Activated T-cell treated with anti-CD3 and anti-CD28 coated beads, Interleukin-2, amount 50 U/mL, for 72 hours (primary cell): ENCODE data around the gene DAND5. TPM values are rescaled to one million over a fixed set of nuclear protein-coding genes. Genes with fewer than 3 reads are reported as not detected.

Experiments
- ATAC-seq, 2 donors: fragments of 150-1000 bp; cut with Tn5 transposase; replicated peaks in 1 of 2; 2 replicates each; pipeline ENCODE4 v1.10.0; 2021; ENCODE audit warnings: moderate library complexity in 2 of 2, mild to moderate bottlenecking in 1 of 2
- DNase-seq, 2 donors: peaks; one replicate each; pipeline ENCODE4 v3.0.0; 2021 to 2022; ENCODE audit warnings: mixed read lengths in 1 of 2
- H3K27ac Mint-ChIP-seq: one replicate; pipeline ENCODE4 v1.8.0; 2022; ENCODE audit warnings: mild to moderate bottlenecking, moderate library complexity, mixed read lengths
- H3K27me3 Mint-ChIP-seq: one replicate; pipeline ENCODE4 v1.8.0; 2022; ENCODE audit warnings: low read depth, mixed read lengths
- H3K36me3 Mint-ChIP-seq, 2 donors: one replicate each; pipeline ENCODE4 v1.8.0; 2022; ENCODE audit warnings: mixed read lengths in 2 of 2, mild to moderate bottlenecking in 1 of 2; ENCODE audit not compliant: insufficient read depth in 2 of 2
- H3K4me1 Mint-ChIP-seq: one replicate; pipeline ENCODE4 v1.8.0; 2022; ENCODE audit warnings: low read depth, mixed read lengths
- H3K4me3 Mint-ChIP-seq, 2 donors: one replicate each; pipeline ENCODE4 v1.8.0; 2022; ENCODE audit warnings: mild to moderate bottlenecking in 2 of 2, mixed read lengths in 2 of 2, moderate library complexity in 2 of 2
- H3K9me3 Mint-ChIP-seq, 2 donors: one replicate each; pipeline ENCODE4 v1.8.0; 2022; ENCODE audit warnings: mixed read lengths in 2 of 2
- total RNA-seq, 2 donors: library from RNA; stranded (reverse); gene quantifications; one replicate each; pipeline ENCODE4 v1.2.3, GENCODE V29; 2022

Gene DAND5
- total RNA-seq, 2 donors from 2014 or later: 0.12 to 0.32 TPM

DNA sequence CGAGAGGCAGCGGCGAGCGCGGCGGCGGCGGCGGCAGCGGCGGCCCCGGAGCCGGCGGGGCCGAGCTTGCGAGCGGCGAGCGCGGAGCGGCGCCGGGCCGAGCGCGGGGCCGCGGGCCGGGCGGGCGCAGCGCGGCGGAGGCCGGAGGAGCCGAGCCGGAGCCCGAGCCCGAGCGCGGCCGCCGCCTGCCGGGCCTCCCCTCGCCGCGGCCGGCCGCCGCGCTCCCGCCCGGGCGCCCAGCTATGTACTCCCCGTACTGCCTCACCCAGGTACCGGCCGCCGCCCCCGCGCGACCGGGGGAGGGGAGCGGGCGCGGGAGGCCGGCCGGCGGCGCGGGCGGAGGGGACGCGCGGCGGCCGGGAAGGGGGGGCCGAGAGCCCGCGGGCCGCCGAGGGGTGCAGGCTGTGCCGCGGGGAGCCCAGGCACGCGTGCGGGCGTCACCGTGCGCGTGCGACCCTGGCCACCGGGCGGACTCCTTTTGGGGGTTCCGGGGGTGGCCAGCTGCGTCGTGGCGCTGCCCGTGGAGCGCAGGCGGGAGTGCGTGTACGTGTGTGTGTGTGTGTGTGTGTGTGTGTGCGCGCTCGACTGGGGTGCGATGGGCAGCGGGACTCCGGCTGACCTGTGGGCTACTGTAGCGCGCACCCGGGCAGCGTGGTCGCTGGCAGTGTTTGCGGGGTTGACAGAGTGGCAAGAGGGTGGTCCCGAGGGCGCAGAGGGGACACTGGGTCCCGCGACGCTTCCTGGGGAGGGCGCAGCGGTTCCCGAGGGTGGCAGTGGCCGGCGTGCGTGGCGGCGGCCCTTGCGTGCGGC, 26.4 kb downstream of the DAND5 start:
- Mint-ChIP-seq H3K27me3 (peaks cover 14% of the 10 kb centered on the region), H3K4me1 (peaks cover 7% of the 10 kb centered on the region), H3K27ac (no peak overlapping the region), H3K36me3 (peaks cover 0 to 4% of the 10 kb centered on the region in 2 donors), H3K4me3 (peak overlapping the region; percentile 75 to 91), H3K9me3 (no peaks in the 10 kb centered on the region)
- ATAC-seq (peak; percentile 44 to 45), DNase-seq (no peak)

GRCh38 chr19:12996406-12997094, 27.2 kb downstream of the DAND5 start:
- Mint-ChIP-seq H3K36me3 (peaks cover 0 to 4% of the 10 kb centered on the region in 2 donors), H3K9me3 (no peaks in the 10 kb centered on the region), H3K4me1 (peaks cover 7% of the 10 kb centered on the region), H3K4me3 (peak overlapping the region; percentile 22 to 59), H3K27me3 (peaks cover 14% of the 10 kb centered on the region), H3K27ac (no peak overlapping the region)
- no peak for DNase-seq
- ATAC-seq: no peak

DNA sequence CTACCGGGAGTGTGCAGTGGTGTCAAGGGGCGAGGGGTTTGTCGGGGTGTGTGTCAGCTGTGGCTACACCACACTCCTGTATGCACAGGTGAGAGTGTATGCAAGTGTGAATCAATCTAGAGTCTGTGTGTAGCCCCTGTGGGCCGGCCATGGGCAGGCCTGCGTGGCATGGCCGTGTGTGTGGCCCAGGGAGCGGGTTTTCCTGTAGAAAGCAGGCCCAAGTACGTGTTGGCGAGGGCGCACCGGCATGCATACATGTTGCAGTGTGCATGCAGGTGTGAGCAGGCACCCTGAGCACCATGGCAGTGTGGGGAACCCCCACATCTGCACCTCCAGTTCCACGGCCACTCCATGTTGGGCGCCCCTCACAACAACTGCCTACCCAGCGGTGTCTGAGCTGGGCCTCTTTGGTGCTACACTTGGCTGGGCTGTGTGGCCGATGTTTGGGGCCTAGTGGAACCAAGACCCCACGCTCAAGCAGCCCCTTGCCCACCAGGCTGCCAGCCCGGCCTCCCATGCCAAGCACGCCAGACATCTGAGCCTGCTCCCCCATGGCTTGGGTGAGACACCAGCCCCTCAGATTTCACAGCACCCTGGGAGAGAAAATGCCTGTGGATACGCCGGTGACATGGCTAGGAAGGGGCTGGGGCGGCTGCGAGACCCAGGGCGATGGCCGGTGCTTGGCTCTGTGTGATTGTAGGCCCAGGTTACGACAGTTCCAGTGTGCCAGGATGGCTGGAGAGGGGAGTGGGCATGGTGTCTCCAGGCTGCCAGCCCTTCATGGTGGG, 28.0 kb downstream of the DAND5 start:
- peaks cover 0 to 4% of the 10 kb centered on the region in 2 donors for H3K36me3 Mint-ChIP-seq
- ATAC-seq (no peak), DNase-seq (no peak)
- peaks cover 14% of the 10 kb centered on the region for H3K27me3 Mint-ChIP-seq
- no peaks in the 10 kb centered on the region for H3K9me3 Mint-ChIP-seq
- peak overlapping the region in 1 of 2 donors; percentile 59 for H3K4me3 Mint-ChIP-seq
- H3K4me1 Mint-ChIP-seq: peaks cover 7% of the 10 kb centered on the region
- H3K27ac Mint-ChIP-seq: no peak overlapping the region

DNA sequence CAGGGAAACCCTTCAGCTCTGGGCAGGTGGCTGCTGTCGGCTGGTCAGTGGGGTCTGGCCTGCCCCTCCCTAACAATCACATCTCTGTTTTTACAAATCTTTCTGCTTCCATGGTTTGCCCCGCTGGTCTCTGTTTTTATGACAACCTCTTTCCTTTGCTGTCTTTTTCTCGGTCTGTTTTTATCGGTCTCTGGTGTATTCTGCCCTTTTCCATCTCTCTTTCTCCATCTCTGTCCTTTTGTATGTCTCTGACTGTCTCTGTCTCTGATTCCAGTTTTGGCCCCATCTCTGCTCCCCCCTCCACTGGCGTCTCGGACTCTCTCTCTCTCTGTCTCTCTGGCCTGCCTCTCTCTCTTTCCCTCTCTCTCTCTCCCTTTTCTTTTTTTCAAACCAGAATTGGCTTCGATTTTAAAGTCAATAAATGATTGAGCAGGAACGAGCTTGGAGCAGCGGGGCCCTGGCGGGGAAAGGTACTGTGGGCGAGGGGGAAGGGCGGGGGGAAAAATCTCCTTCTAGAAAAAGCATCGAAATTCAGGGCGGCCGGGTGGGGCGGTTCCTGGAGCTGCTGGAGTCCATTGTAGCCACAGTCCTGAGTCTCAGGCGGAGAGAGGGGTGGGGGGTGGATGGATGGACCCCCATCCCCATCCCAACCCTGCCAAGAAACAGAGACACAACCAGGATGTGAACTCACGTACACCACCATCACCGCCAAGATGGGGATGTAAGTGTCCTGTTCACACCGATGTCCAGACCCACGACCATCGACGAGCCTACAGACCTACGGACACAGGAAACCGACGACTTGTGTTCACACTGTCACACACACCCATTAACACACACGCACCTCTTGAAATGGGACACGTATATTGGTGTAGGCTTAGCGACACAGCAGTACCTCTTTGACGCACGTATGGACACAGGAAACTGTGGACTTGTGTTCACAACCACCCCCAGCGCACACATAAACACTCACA, 28.9 kb downstream of the DAND5 start:
- Mint-ChIP-seq H3K9me3 (no peaks in the 10 kb centered on the region), H3K4me1 (peaks cover 7% of the 10 kb centered on the region), H3K27me3 (peaks cover 14% of the 10 kb centered on the region), H3K36me3 (peaks cover 0 to 4% of the 10 kb centered on the region in 2 donors), H3K27ac (no peak overlapping the region), H3K4me3 (peak overlapping the region in 1 of 2 donors; percentile 19)
- ATAC-seq (no peak), DNase-seq (no peak)

DNA sequence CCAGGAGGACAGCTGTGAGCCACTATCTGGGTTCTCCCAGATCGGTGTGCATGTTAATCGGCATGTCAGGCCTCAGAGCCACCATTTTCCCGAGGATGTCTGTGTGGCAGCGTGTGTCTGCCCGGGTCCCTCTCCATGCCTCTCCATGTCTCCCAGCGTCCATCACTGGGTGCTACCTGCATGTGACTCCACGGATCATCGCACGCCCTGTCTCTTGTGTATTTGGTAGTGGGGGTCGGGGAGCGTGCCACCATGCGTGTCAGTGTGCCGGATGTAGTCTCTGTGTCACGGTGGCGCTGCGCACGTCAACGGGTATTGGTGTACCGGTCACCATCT, 31.8 kb downstream of the DAND5 start:
- no peak for DNase-seq
- no peaks in the 10 kb centered on the region for H3K27me3 Mint-ChIP-seq
- no peaks in the 10 kb centered on the region for H3K36me3 Mint-ChIP-seq
- no peak overlapping the region for H3K27ac Mint-ChIP-seq
- H3K9me3 Mint-ChIP-seq: no peaks in the 10 kb centered on the region
- ATAC-seq: no peak
- no peak overlapping the region for H3K4me3 Mint-ChIP-seq
- H3K4me1 Mint-ChIP-seq: no peaks in the 10 kb centered on the region

DNA sequence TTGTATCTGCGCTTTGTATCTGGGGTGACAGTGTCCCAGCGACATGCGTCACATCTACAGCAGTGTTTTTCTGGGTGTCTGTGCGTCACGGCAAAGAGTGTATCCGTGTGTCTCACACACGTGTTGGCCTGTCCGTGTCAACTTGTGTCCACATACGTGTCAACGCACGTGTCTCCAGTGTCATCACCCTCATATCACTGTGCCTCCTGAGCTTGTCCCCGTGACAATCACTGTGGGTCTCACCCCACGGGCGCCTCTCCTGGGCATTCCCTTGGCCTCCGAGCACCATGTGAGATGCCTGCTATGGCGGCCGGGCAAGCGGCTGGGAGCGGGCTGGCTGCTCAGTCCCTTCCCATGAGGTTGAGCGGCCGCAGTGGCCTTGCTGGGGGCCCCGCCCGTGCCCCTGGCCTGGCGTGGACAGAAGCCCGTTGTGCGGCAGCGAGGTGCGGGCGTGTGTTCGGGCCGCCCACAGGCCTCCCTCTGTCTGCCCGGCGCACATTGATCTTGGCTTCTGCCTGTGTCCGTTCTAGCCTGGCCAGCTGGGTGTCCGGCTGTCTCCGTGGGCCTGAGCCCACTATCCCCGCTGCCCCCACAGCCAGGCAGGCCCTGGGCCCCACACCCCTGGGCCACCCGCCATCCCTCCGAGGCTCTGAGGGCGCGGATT, 32.3 kb downstream of the DAND5 start:
- ATAC-seq (no peak), DNase-seq (no peak)
- no peak overlapping the region for H3K4me3 Mint-ChIP-seq
- H3K36me3 Mint-ChIP-seq: no peaks in the 10 kb centered on the region
- H3K27ac Mint-ChIP-seq: no peak overlapping the region
- no peaks in the 10 kb centered on the region for H3K9me3 Mint-ChIP-seq
- H3K4me1 Mint-ChIP-seq: no peaks in the 10 kb centered on the region
- H3K27me3 Mint-ChIP-seq: no peaks in the 10 kb centered on the region

GRCh38 chr19:13002166-13002898, 33.0 kb downstream of the DAND5 start:
- Mint-ChIP-seq H3K27ac (no peak overlapping the region), H3K4me1 (no peaks in the 10 kb centered on the region), H3K4me3 (no peak overlapping the region), H3K9me3 (no peaks in the 10 kb centered on the region), H3K36me3 (no peaks in the 10 kb centered on the region), H3K27me3 (no peaks in the 10 kb centered on the region)
- no peak for DNase-seq
- no peak for ATAC-seq

GRCh38 chr19:13003081-13003480, 33.7 kb downstream of the DAND5 start:
- ATAC-seq (no peak), DNase-seq (no peak)
- Mint-ChIP-seq H3K9me3 (no peaks in the 10 kb centered on the region), H3K27me3 (no peaks in the 10 kb centered on the region), H3K27ac (no peak overlapping the region), H3K4me1 (no peaks in the 10 kb centered on the region), H3K36me3 (no peaks in the 10 kb centered on the region), H3K4me3 (no peak overlapping the region)

DNA sequence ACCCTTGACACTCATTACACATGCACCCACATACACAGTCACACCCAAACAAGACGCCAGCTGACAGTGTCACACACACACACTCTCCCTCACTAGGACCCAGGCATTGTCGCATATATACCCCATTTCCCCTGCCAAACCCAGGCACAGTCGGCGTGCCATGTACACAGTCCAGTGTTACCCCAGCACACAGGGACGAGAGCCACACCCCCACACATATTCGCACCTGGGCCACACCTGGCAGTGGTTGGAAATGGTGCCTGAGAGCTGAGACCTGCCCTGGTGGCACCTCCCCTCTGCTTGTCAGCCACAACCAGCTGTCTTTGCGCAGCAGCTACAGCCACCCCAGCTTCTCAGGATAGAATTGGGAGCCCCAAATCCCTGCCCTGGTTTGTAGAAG, 34.9 kb downstream of the DAND5 start:
- H3K27me3 Mint-ChIP-seq: peaks cover 7% of the 10 kb centered on the region
- no peaks in the 10 kb centered on the region for H3K36me3 Mint-ChIP-seq
- DNase-seq: no peak
- no peak for ATAC-seq
- H3K27ac Mint-ChIP-seq: no peak overlapping the region
- H3K9me3 Mint-ChIP-seq: no peaks in the 10 kb centered on the region
- no peak overlapping the region for H3K4me3 Mint-ChIP-seq
- H3K4me1 Mint-ChIP-seq: no peaks in the 10 kb centered on the region

DNA sequence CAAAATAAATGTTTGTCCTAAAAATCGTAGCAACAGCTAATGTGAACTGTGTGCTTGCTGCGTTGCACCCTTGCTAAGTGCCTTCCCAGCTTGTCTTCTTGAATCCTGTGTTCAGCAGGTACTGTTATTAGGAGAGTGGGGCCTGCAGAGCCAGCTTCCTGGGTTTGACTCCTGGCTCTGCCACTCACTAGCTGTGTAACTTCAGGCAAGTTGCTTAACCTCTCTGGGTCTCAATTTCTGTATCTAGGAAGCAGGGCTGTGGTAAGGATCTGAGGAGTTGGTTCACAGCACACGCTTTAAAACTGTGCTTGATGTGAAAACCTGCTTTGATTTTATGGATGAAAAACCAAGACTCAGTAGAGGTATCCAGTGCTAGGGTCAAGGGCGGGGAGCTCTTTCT, 35.9 kb downstream of the DAND5 start:
- H3K4me3 Mint-ChIP-seq: no peak overlapping the region
- no peaks in the 10 kb centered on the region for H3K36me3 Mint-ChIP-seq
- H3K27me3 Mint-ChIP-seq: peaks cover 12% of the 10 kb centered on the region
- ATAC-seq: no peak
- no peak for DNase-seq
- H3K9me3 Mint-ChIP-seq: no peaks in the 10 kb centered on the region
- no peaks in the 10 kb centered on the region for H3K4me1 Mint-ChIP-seq
- no peak overlapping the region for H3K27ac Mint-ChIP-seq

DNA sequence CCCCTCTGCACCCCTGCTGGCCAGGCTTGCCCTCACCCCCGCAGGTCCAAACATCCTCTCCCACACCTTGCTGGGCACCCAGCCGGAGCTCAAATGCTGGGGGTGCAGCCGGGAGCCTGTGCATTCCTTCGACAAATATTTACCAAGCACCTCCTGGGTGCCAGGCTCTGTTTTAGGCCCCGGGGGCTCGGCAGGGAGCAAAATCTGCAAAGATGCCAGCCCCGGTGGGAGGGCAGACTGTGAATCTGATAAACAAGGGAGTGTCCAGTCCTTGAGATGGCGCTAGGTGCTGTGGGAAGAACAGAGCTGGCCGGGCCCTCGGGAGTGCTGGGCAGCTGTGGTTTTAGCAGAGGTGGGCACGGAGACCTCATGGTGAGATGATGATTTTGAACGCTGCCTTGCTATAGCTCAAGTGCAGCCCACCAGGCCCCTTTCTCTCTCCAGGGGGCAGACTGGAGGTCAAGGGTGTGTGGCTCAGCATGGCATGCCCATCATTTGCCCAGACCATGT, 36.5 kb downstream of the DAND5 start:
- no peak for ATAC-seq
- no peak for DNase-seq
- H3K4me3 Mint-ChIP-seq: no peak overlapping the region
- H3K27me3 Mint-ChIP-seq: peaks cover 18% of the 10 kb centered on the region
- no peaks in the 10 kb centered on the region for H3K9me3 Mint-ChIP-seq
- H3K4me1 Mint-ChIP-seq: peaks cover under 1% of the 10 kb centered on the region
- H3K27ac Mint-ChIP-seq: no peak overlapping the region
- no peaks in the 10 kb centered on the region for H3K36me3 Mint-ChIP-seq
